ENCODE data around the gene CHIA. TPM values are rescaled to one million over a fixed set of nuclear protein-coding genes. Genes with fewer than 3 reads are reported as not detected.

CHIA gene
- total RNA-seq, 2 donors from 2014 or later: not detected

- Histone ChIP-seq H3K27ac (ENCODE audit: low read depth, low read length) (no peak overlapping the region), H3K4me3 (ENCODE audit: low read length) (no peak overlapping the region), H3K9ac (ENCODE audit: extremely low read depth, low read length, poor library complexity, severe bottlenecking) (no peak overlapping the region), H3K4me1 (ENCODE audit: control insufficient read depth, insufficient read depth, low read length) (peaks cover 15% of the 10 kb centered on the region), H3K36me3 (ENCODE audit: control insufficient read depth, insufficient read depth, low read length) (no peaks in the 10 kb centered on the region), H3K9me3 (ENCODE audit: control insufficient read depth, low read length) (no peaks in the 10 kb centered on the region), H3K27me3 (ENCODE audit: control insufficient read depth, insufficient read depth, low read length, poor library complexity, severe bottlenecking) (no peaks in the 10 kb centered on the region)
- H3K27me3 Mint-ChIP-seq (ENCODE audit: insufficient read depth): no peaks in the 10 kb centered on the region
- peak; percentile 55 for DNase-seq
- TF ChIP-seq, protein P1, sequence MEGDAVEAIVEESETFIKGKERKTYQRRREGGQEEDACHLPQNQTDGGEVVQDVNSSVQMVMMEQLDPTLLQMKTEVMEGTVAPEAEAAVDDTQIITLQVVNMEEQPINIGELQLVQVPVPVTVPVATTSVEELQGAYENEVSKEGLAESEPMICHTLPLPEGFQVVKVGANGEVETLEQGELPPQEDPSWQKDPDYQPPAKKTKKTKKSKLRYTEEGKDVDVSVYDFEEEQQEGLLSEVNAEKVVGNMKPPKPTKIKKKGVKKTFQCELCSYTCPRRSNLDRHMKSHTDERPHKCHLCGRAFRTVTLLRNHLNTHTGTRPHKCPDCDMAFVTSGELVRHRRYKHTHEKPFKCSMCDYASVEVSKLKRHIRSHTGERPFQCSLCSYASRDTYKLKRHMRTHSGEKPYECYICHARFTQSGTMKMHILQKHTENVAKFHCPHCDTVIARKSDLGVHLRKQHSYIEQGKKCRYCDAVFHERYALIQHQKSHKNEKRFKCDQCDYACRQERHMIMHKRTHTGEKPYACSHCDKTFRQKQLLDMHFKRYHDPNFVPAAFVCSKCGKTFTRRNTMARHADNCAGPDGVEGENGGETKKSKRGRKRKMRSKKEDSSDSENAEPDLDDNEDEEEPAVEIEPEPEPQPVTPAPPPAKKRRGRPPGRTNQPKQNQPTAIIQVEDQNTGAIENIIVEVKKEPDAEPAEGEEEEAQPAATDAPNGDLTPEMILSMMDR (conservative IDR thresholded peaks at IDR 0.05): peak; percentile 12
- no peaks in the 10 kb centered on the region for H3K9me3 Mint-ChIP-seq
- no peak overlapping the region for H3K27ac Mint-ChIP-seq
- 96 to 100% methylated on average over 2 of the region's 2 CpGs for WGBS, 2 experiments (ENCODE audit: insufficient coverage in 1 of 2, insufficient read length in 1 of 2)
- H3K4me3 Mint-ChIP-seq: no peak overlapping the region
- no peaks in the 10 kb centered on the region for H3K36me3 Mint-ChIP-seq (ENCODE audit: low read depth)
- H3K4me1 Mint-ChIP-seq: peaks cover 3% of the 10 kb centered on the region
Measured at GRCh38 chr1:111285879-111286278, 4.8 kb upstream of the CHIA start.

GRCh38 chr1:111286912-111287311 lies 3.7 kb upstream of the CHIA start:
- Histone ChIP-seq H3K4me1 (ENCODE audit: control insufficient read depth, insufficient read depth, low read length) (peaks cover 9% of the 10 kb centered on the region), H3K4me3 (ENCODE audit: low read length) (no peak overlapping the region), H3K27ac (ENCODE audit: low read depth, low read length) (no peak overlapping the region), H3K9me3 (ENCODE audit: control insufficient read depth, low read length) (no peaks in the 10 kb centered on the region), H3K27me3 (ENCODE audit: control insufficient read depth, insufficient read depth, low read length, poor library complexity, severe bottlenecking) (no peaks in the 10 kb centered on the region), H3K9ac (ENCODE audit: extremely low read depth, low read length, poor library complexity, severe bottlenecking) (no peak overlapping the region), H3K36me3 (ENCODE audit: control insufficient read depth, insufficient read depth, low read length) (no peaks in the 10 kb centered on the region)
- Mint-ChIP-seq H3K27me3 (ENCODE audit: insufficient read depth) (no peaks in the 10 kb centered on the region), H3K4me3 (no peak overlapping the region), H3K9me3 (no peaks in the 10 kb centered on the region), H3K4me1 (peaks cover 3% of the 10 kb centered on the region), H3K36me3 (ENCODE audit: low read depth) (no peaks in the 10 kb centered on the region), H3K27ac (no peak overlapping the region)
- no peak for DNase-seq
- 29 to 56% methylated on average over 1 of the region's 1 CpG for WGBS, 2 experiments (ENCODE audit: insufficient coverage in 1 of 2, insufficient read length in 1 of 2)
- TF ChIP-seq, protein P1 (conservative IDR thresholded peaks at IDR 0.05): no peak

DNA sequence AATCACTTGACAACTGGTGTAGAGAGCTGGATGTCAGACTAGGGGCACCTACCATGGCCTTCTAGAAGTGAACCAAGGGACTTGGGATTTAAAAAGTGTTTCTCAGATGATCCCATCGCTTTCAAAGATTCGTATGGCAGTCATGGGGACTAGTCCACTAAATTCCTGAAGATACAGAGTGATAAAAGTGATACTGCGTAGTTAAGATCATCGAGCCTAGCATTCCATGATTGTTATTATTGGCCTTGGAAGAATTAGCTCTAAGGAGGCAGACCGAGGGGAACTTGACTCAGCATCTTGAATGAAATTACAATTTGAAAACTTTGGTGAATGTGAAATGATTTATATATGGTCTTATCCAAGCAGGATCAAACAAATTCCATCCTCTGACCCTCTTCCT lies 1.3 kb upstream of the CHIA start:
- DNase-seq: no peak
- no peak overlapping the region for H3K4me3 Mint-ChIP-seq
- H3K36me3 Mint-ChIP-seq (ENCODE audit: low read depth): no peaks in the 10 kb centered on the region
- peaks cover 9% of the 10 kb centered on the region for H3K4me1 ChIP-seq (ENCODE audit: control insufficient read depth, insufficient read depth, low read length)
- peaks cover 3% of the 10 kb centered on the region for H3K4me1 Mint-ChIP-seq
- H3K27me3 ChIP-seq (ENCODE audit: control insufficient read depth, insufficient read depth, low read length, poor library complexity, severe bottlenecking): no peaks in the 10 kb centered on the region
- no peaks in the 10 kb centered on the region for H3K9me3 Mint-ChIP-seq
- TF ChIP-seq, protein P1 (conservative IDR thresholded peaks at IDR 0.05): no peak
- H3K27ac Mint-ChIP-seq: no peak overlapping the region
- H3K27ac ChIP-seq (ENCODE audit: low read depth, low read length): no peak overlapping the region
- no peak overlapping the region for H3K9ac ChIP-seq (ENCODE audit: extremely low read depth, low read length, poor library complexity, severe bottlenecking)
- H3K27me3 Mint-ChIP-seq (ENCODE audit: insufficient read depth): no peaks in the 10 kb centered on the region
- 67 to 81% methylated on average over 4 to 5 of the region's 5 CpGs for WGBS, 2 experiments (ENCODE audit: insufficient coverage in 1 of 2, insufficient read length in 1 of 2)
- no peak overlapping the region for H3K4me3 ChIP-seq (ENCODE audit: low read length)
- H3K9me3 ChIP-seq (ENCODE audit: control insufficient read depth, low read length): no peaks in the 10 kb centered on the region
- H3K36me3 ChIP-seq (ENCODE audit: control insufficient read depth, insufficient read depth, low read length): no peaks in the 10 kb centered on the region
